ENCODE measurements around the gene FMN1. TPM values are rescaled to one million over a fixed set of nuclear protein-coding genes. Genes with fewer than 3 reads are reported as not detected.

Gene FMN1
- total and polyA plus RNA-seq, 7 donors: 0.21 to 20.0 (median 2.5) TPM

DNA sequence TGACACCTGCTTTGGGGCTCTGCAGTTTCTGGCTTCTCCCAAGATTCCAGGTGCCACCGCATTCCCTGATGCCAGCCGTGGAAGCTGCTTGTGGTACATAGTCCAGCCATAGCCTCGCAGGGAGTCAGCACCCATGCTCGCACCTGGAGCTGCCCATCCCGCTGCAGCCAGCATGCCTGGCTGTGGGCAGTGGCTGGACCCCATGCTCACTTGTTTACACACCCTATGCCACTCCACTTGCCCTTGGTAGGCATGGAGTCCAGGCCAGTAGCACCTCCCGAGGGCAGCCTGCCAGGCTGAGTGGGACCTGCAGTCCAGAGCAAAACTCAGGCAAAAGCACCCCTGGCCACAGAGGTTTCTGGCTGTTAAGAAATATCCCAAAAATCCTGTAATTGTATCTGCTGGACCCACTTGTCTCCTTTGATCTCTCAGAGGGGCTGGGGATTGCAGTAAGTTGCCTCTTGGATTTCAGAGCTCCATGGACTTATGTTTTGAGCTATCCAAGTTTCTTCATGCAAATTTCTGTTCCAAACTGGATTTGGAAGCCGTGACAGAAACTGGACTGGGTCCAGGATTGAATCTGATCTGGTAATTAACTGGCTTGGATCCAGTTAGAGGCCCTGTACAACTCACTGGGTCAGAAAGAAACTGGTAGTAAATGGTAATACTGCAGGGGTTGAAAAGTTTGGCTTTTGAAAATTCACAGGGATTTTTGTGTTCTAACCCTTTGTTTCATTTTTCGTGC is 149.3 kb downstream of the FMN1 start:
- no peak overlapping the region for H3K4me3 ChIP-seq
- ATAC-seq (no peak), DNase-seq (no peak)
- 38 to 63% (median 39%) methylated on average over 8 of the region's 8 CpGs for WGBS, 3 donors
- no peaks in the 10 kb centered on the region for H3K4me1 ChIP-seq
- H3K27ac ChIP-seq: no peak overlapping the region
- no peaks in the 10 kb centered on the region for H3K36me3 ChIP-seq (ENCODE audit: insufficient read depth in 1 of 2, low read depth in 1 of 2)
- intact Hi-C loops (cut with DNase I): no loop called here
- no peaks in the 10 kb centered on the region for H3K27me3 ChIP-seq (ENCODE audit: insufficient read depth in 3 of 3, low read length in 2 of 3)
- TF ChIP-seq, protein P1, sequence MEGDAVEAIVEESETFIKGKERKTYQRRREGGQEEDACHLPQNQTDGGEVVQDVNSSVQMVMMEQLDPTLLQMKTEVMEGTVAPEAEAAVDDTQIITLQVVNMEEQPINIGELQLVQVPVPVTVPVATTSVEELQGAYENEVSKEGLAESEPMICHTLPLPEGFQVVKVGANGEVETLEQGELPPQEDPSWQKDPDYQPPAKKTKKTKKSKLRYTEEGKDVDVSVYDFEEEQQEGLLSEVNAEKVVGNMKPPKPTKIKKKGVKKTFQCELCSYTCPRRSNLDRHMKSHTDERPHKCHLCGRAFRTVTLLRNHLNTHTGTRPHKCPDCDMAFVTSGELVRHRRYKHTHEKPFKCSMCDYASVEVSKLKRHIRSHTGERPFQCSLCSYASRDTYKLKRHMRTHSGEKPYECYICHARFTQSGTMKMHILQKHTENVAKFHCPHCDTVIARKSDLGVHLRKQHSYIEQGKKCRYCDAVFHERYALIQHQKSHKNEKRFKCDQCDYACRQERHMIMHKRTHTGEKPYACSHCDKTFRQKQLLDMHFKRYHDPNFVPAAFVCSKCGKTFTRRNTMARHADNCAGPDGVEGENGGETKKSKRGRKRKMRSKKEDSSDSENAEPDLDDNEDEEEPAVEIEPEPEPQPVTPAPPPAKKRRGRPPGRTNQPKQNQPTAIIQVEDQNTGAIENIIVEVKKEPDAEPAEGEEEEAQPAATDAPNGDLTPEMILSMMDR (IDR thresholded peaks at IDR 0.05): no peak
- no peaks in the 10 kb centered on the region for H3K9me3 ChIP-seq

DNA sequence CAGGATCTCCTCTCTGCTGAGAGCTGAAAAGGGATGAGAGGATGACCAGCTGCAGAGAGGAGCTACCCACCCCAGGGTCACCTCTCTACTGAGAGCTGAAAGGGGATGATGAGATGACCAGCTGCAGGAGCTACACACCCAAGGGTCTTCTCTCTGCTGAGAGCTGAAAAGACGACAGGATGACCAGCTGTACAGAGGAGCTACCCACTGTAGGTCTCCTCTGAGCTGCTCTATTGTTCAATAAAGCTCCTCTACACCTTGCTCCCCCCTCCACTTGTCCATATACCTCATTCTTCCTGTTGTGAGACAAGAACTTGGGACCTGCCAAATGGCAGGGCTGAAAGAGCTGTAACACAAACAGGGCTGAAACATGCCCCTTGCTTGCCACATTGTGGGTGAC is 149.9 kb downstream of the FMN1 start:
- Histone ChIP-seq H3K9me3 (no peaks in the 10 kb centered on the region), H3K27me3 (ENCODE audit: insufficient read depth in 3 of 3, low read length in 2 of 3) (no peaks in the 10 kb centered on the region), H3K27ac (no peak overlapping the region), H3K4me1 (no peaks in the 10 kb centered on the region), H3K36me3 (ENCODE audit: insufficient read depth in 1 of 2, low read depth in 1 of 2) (no peaks in the 10 kb centered on the region), H3K4me3 (no peak overlapping the region)
- intact Hi-C loops (cut with DNase I): no loop called here
- WGBS, 3 donors: 46 to 75% (median 59%) methylated on average over 1 of the region's 1 CpG
- ATAC-seq (no peak), DNase-seq (no peak)
- TF ChIP-seq, protein P1 (IDR thresholded peaks at IDR 0.05): no peak

DNA sequence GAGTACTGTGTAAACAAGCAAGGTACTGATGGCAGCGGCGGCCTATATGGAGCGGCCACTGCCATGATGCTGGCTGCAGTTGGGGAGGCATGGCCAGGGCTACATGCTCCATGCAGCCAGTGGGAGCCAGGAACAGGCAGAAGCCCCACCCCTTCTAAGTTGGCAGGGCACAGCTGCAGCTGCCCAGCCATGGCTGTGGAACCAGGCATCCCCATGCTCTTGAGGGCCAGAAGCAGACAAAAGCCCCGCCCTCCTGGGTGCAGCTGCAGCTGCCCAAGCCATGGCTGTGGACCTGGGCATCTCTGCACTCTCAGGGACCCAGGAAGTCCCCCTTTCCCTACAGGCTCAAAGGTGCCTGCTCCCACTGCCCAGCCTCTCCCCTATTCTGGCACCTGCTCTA is 150.9 kb downstream of the FMN1 start:
- DNase-seq (no peak), ATAC-seq (no peak)
- H3K36me3 ChIP-seq (ENCODE audit: insufficient read depth in 1 of 2, low read depth in 1 of 2): no peaks in the 10 kb centered on the region
- no peak overlapping the region for H3K4me3 ChIP-seq
- no peaks in the 10 kb centered on the region for H3K4me1 ChIP-seq
- WGBS, 3 donors: 61 to 71% (median 67%) methylated on average over 4 of the region's 4 CpGs
- H3K27ac ChIP-seq: no peak overlapping the region
- intact Hi-C loops (cut with DNase I): no loop called here
- H3K27me3 ChIP-seq (ENCODE audit: insufficient read depth in 3 of 3, low read length in 2 of 3): no peaks in the 10 kb centered on the region
- H3K9me3 ChIP-seq: no peaks in the 10 kb centered on the region
- TF ChIP-seq, protein P1 (IDR thresholded peaks at IDR 0.05): no peak

DNA sequence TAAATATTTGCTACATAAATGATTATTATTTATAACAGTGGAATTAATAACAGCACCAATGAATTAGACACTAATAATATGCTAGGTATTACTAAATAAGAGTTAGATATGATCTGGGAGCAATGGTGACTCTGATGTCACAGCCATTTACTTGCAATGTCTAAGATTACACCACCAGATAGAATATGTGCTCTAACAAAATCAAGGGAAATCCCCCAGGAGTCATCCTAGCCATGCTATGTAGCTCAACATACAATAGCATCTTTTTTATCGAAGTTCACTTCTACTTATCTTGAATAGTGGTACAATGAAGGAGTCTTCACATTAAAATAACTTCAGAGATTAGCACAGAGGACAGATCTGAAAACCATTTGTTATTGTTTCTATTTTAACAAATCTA is 154.0 kb downstream of the FMN1 start:
- no peaks in the 10 kb centered on the region for H3K27me3 ChIP-seq (ENCODE audit: insufficient read depth in 3 of 3, low read length in 2 of 3)
- H3K4me1 ChIP-seq: no peaks in the 10 kb centered on the region
- no peak overlapping the region for H3K4me3 ChIP-seq
- no peak overlapping the region for H3K27ac ChIP-seq
- TF ChIP-seq, protein P1 (IDR thresholded peaks at IDR 0.05): no peak
- no peaks in the 10 kb centered on the region for H3K9me3 ChIP-seq
- no peak for ATAC-seq
- no peaks in the 10 kb centered on the region for H3K36me3 ChIP-seq (ENCODE audit: insufficient read depth in 1 of 2, low read depth in 1 of 2)
- intact Hi-C loops (cut with DNase I): no loop called here
- DNase-seq: no peak
- 81 to 86% (median 86%) methylated on average over 1 of the region's 1 CpG for WGBS, 3 donors

DNA sequence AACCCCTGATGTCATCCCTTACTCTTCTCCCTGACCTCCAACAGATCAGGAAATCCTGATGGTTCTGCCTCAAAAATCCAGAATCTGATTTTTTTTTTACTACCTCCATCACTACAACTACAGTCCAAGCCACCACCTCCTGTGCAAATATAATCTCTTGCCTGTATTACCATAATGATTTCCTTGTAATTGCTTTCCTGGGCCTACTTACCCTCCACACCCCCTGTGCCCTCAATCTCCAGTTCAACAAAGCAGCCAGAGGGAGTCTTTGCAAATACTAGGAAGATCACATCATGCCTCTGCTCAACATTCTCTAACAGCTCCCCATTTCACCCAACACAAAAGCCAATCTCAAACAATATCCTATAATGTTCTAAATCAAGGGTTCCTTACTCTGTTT is 159.9 kb downstream of the FMN1 start:
- ATAC-seq (no peak), DNase-seq (no peak)
- Histone ChIP-seq H3K36me3 (ENCODE audit: insufficient read depth in 1 of 2, low read depth in 1 of 2) (no peaks in the 10 kb centered on the region), H3K27ac (no peak overlapping the region), H3K4me1 (no peaks in the 10 kb centered on the region), H3K4me3 (no peak overlapping the region), H3K9me3 (no peaks in the 10 kb centered on the region), H3K27me3 (ENCODE audit: insufficient read depth in 3 of 3, low read length in 2 of 3) (peaks cover 0 to 5% (median 0%) of the 10 kb centered on the region in 3 donors)
- TF ChIP-seq, protein P1 (IDR thresholded peaks at IDR 0.05): no peak
- intact Hi-C loops (cut with DNase I): no loop called here

All from psoas muscle (tissue), 8 donors.